GM18520 (cell line): ENCODE data around the gene MSMB.
"Not testable (repeated sequence)": the region's sequence is repeated elsewhere in the genome, so short reads cannot be mapped to it uniquely, and the experiment has no call there.

Source experiments
- ATAC-seq: cut with Tn5 transposase; IDR thresholded peaks from one replicate; pipeline ENCODE4 v1.9.1; 2021; ENCODE audit not compliant: unreplicated experiment

Gene MSMB

DNA sequence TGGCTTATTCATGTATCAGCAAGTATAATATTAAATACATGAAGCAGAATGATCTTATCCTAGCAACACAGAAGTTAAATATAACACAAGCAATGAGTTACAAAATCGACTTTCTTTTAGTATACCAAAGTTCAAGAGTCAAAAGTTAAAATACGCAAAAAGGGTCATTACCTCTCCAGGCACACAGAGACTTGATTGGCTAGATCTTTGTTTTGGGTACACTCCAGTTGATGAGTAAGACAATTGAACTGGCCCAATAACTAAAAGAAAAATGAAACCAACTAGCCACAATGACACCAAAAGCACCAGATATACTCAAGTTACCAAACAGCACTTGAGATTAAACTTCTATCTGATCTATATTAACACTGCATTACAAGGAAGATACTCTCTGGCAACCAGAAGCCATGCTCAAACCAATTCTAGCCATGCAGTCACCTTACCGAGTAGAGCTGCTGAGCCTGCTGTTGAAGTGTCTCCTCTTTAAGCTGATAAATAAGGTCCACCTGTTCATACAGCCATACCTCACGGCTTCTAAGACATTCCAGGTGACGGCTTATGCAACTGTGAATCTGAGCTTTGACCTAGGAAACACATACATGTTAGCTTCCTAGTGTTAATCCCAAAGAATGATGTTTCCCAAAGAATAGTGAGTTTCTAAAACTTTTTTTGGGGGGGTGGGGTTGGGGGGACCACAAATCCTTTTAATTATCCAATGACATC is 31.2 kb downstream of the MSMB start:
- no peak for ATAC-seq

DNA sequence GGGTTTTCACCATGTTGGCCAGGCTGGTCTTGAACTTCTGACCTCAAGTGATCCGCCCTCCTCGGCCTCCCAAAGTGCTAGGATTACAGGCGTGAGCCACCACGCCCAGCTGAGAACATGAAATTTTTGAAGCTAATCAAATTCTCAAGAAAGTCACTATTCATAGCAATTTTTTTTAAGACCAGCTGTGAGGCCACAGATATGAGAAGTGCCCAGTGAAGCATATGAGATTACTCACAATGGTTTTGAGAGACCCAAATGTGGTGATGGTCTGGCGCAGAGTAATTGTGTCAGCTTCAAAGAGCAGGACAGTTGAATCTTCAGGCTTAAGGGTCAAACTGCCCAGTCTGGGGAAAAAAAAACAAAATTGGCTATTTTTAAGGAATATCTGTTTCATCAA is 31.9 kb downstream of the MSMB start:
- ATAC-seq = no peak

DNA sequence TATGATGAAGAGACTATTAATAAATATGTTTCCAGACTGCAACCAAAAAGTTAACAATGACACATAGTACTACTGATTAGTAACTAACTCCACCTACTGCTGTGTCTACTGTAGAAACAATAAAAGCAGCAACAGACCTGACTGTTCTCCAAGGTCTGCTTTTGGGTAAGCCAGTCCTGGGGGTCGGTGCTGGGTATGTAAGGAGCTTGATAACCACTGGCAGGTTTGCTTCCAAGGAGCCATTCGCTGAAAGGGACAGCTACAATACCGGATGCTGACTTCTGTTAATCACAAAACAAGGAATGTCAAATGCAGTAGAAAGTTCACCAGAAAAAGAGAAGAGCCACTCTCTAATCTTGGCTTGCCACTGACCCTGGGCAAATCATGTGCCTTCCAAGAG is 33.3 kb downstream of the MSMB start:
- no peak for ATAC-seq

DNA sequence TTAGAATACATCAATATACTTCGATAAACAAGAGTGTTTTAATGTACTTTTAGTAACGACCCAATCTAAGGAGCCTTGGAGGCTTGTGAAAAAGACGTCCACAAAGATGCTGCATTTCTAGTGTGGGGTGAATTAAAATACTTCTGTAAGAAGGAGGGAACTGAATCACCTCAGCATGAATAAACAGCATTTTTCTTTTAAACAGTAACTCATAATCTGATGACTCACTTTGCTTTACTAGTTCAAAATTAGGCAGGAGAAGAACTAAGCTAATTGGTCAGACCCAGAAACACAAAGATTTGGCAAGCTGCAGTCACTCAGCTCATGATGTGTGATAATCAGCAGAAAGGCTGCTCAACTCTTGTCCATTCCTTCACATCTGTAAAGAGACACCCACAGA is 39.9 kb downstream of the MSMB start:
- ATAC-seq = no peak

DNA sequence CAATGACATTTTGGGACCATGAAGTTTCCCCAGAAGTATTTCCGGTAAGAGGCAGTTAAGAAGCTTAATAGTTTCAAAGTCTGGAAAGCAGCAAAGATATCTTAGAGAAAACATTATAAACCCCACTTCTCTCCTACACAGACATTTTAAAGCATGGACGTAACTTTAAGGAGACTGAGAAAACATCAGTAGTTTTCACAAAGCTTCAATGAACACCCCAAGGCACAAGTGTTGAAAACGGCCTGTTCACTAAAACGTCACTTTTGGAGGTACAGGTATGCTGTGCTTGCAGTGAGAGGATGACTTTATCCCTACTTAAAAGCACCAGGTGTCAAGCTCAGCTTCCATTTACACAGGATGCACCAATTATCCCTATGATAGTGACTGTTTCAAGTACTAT is 40.7 kb downstream of the MSMB start:
- no peak for ATAC-seq

DNA sequence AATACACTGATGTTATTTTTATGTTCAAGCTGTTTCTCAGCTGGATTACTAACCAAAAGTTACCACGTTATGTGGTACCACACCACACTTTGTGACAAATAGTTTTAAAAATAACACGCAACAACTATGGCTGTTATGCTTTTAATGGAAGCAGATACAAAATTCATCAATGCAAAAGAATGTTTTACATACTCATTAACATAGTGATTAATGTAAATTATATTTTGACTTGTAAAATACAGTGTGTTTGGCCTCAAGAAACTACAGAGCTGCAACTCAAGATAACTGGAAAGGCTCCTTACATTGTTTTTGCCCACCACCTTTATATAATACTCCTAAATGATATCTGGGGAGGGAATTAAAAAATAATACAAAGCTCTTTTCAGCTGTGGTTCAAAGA is 41.1 kb downstream of the MSMB start:
- ATAC-seq = no peak

DNA sequence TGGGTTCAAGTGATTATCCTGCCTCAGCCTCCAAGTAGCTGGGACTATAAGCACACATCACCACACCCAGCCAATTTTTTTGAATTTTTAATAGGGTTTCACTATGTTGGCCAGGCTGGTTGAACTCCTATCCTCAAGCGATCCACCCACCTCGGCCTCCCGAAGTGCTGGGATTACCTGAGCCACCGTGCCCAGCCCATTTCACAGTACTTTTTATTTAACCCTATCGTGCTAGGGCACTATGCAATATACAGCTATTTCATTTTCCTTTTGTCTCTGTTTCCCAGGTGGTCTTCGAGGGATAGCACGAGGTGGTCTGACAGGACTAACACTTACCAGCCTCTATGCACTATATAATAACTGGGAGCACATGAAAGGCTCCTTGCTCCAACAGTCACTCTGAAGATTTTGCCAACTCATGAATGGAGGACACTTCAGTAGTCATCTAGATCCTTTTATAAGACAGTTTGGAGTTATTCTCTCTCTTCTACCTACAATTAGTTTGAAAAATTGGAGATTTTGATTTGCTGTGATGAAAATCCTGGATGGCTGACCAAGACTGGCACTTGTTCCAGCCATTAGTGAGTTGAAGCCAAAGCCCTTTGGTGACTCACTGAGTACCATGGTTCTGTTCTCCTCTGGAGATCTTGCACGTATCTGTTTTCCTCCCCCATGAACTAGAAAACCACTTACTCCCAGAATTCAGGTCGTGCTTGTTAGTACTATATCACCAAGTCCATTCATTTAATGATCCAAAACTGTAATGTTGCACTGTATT is 43.0 kb downstream of the MSMB start:
- ATAC-seq = no peak

DNA sequence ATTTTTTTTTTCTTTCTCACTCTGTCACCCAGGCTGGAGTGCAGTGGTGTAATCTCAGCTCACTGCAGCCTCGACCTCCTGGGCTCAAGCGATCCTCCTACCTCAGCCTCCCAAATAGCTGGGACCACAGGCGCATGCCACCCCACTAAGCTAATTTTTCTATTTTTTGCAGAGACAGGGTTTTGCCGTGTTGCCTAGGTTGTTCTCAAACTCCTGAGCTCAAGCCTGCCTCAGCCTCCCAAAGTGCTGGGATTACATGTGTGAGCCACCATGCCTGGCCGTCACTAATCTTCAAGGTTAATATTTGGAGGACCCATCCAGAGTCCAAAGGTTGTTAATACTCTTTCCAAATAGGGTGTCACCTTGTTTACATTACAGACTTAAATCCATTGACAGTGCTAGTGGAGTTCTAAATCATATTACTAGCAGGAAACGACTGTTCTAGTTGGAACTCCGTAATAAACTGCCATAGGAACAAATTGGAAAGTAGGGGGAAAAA is 43.8 kb downstream of the MSMB start:
- not testable (repeated sequence) for ATAC-seq

DNA sequence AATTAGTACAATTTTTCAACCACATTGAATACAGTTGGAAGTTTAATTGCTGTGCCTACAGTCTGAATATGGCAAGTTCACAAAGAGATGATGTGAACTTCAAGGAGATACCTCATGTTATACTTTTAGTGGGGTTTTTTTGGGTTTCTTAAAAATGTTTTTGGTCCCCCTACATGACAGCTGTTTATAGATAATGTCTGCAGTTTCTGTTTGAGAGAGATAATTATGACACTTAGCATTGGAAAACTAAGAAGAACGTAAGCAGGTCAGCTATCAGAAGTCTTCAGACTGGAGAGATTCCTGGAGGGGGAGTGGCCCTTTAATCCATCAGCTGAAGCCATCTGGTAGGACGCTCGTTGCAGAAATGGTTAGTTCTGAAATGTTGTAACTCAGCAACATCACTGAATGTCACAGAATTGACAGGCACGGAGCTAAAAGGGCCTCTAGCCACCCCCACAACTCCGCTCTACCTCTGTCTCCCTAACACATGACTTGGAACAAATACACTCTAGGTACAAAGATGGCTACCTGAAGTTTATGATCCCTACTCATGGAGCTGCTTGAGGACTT is 44.8 kb downstream of the MSMB start:
- no peak for ATAC-seq

DNA sequence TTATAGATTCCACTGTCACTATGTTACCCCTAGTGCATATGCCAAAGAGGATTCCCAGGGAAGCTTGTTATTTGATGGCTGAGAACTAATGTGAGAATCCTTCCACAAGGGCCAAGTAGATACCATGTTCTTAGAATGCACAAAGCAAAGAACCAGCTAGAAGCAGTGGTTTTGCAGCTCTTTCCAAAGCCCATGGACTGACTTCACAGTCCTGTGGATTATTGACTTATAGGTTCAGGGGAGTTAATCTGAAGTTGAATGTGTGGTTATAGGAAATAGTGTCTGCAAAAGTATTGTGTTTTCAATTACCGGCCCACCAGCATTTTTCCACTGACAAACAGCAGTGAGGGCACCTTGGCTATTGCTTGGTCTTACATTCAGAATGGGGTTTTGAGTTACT is 45.5 kb downstream of the MSMB start:
- ATAC-seq = no peak

DNA sequence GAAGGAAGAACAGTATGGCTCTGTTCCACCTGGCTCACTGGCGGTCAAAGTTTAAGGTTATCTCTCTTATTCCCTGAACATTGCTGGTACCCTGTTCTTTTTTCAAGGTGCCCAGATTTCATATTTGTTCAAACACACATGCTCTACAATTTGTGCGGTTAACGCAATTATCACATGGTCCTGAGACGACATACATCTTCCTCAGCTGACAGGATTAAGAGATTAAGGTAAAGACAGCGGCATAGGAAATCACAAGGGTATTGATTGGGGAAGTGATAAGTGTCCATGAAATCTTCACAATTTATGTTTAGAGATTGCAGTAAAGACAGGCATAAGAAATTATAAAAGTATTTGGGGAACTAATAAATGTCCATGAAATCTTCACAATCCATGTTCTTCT is 46.1 kb downstream of the MSMB start:
- not testable (repeated sequence) for ATAC-seq

DNA sequence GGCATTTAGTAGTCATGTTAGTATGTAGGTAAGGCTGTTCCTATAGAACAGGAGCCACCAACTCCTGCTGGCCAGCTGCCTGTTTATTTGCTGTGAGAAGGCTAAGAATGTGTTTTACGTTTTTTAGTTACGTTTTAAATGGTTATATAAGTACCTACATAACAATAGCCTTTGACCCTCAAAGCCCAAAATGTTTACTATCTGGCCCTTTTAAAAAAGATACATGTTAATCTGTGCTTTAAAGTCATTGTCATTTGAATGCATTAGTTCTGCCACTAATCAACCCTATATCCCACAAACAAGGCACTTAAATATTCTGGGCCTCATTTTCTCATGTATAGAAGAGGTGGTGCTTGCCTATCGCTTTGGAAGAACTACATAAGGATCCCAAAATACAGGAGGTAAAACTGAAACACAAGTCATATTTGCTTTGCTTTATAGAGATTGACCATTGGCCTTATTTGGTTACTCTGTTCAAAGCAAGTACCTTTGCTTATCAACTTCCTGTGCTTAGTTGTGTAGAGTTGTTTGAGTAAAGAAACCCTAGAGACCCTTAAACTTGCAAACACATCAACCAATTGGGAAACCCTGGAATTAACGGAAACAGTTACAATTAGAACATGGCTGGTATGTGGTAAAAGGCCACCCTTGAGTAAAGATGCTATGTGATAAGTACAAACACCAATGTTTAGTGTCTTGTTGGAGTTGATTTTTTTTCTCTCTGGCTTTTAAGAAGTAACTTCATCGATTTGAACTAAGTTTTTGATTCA is 47.9 kb downstream of the MSMB start:
- ATAC-seq = no peak

DNA sequence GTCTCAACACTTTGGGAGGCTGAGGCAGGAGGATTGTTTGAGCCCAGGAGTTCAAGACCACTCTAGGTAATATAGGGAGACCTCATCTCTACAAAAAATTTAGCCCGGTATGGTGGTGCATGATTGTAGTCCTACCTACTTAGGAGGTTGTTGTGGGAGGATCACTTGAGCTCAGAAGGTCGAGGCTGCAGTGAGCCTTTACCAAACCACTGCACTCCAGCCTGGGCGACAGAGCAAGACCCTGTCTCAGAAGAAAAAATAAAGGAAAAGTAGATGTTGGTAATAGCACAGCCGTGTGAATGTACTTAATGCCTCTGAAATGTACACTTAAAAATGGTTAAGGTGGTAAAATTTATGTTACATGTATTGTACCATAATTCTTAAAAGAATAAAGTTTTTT is 48.5 kb downstream of the MSMB start:
- no peak for ATAC-seq

DNA sequence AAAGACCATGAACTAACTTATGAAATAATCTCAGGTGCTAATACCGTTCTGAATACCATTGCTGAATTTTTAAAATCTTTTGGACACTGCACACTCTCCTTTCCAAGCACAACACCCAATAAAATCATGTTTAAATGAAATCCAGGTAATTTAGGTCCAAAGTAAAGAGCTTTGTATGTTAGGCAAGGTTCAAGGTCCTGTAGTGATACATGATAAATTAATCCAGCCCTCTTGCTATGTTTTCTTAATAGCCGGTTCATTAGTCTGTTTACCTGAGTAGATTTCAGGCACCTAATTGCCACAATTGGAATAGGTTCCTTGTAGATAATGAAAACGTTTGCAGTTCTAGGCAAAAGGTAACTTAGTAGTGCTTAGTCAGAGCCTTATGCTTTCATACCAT is 60.5 kb downstream of the MSMB start:
- ATAC-seq = not testable (repeated sequence)

DNA sequence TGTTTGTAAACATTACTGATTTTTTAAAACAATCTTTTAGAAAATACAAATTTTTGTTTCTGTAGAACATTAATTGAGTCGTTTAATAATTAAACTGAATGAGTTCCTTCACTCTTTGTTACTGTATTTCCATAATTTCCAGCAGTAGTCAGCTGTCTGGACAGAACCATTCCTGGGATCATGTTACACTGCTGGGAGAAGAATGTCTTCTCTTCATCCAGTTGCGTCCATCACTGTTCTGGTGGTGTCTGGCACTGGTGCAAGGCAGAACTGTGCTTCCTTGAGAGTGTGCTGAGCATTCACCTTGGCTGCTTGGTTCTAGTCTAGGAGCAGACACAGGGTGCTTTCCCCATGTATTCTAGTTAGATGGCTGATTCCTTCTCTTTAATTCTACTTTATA is 61.6 kb downstream of the MSMB start:
- not testable (repeated sequence) for ATAC-seq

DNA sequence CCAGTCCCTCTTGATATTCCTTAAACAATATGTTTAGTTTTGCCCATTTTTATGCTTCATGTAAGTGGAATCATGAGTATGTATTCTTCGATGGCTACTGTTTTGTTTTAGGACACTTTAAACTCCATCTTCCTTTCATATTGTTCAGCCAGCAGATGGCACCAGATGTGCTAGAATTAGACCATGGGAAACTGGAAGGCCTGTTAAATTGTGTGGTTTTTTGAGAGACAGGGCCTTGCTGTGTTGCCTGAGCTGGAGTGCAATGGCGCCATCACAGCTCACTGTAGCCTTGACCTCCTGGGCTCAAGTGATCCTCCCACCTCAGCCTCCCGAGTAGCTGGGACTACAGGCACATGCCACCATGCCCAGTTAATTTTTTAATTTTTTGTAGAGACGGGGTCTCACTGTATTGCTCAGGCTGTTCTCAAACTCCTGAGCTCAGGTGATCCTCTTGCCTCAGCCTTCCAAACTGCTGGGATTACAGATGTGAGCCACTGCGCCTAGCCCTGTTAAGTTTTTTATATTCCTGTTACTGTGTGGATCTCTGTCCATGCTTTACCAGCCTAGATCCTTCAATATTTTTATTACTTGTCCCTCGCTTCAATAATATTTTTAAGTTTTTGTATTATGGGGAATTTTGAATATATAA is 62.4 kb downstream of the MSMB start:
- ATAC-seq = not testable (repeated sequence)
